ENCODE measurements around the gene DRC3. TPM values are rescaled to one million over a fixed set of nuclear protein-coding genes. Genes with fewer than 3 reads are reported as not detected.

Gene DRC3
- total and polyA plus RNA-seq, 2 donors (not counting 3 experiments of a cell fraction or from before 2014, with no cell fraction given), result 1.6 to 2.9 TPM

DNA sequence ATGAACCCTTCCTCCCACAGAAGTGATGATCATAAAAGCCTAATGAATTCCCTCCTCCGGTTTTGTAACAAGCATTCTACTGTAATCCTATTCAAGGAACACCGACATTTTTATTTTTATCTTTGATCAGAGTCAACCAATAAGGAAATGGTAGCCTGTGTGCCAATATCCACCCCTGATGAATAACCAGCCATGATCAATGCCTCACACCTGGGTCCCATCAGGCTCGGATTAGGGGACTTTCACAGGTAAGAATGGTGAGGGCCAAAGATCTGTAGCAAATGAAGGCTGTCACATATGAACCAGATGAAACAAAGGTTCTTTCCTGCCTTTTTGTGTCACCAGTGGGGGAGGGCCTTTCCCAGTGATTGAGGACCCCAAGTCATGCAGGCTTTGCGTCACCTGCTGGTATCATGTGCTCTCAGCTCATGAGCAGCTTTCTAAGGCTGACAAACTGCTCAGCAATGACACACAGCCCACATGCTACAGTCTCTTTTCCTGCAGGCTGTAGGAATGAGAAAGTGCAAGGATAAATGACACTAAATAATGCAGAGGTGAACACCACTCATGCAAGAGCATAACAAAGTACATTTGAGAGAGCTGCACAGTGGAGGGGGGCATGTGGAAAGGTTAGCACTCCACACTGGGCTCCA is 35.3 kb upstream of the DRC3 start:
- Histone ChIP-seq H3K36me3 (ENCODE audit: control insufficient read depth in 2 of 2, extremely low read depth in 1 of 2, insufficient read depth in 2 of 2, low read length in 2 of 2) (no peaks in the 10 kb centered on the region), H3K27ac (ENCODE audit: insufficient read depth, low read depth, low read length) (no peak overlapping the region), H4K20me1 (replicated peaks; ENCODE audit: control insufficient read depth, extremely low read depth, insufficient read depth, low read length) (no peaks in the 10 kb centered on the region), H2AFZ (ENCODE audit: low read depth, low read length) (no peak overlapping the region), H3K27me3 (ENCODE audit: control insufficient read depth in 2 of 2, insufficient read depth in 2 of 2, low read length in 2 of 2) (no peaks in the 10 kb centered on the region), H3K9me1 (replicated peaks; ENCODE audit: control insufficient read depth, extremely low read depth, insufficient read depth, low read length) (no peaks in the 10 kb centered on the region), H3K4me1 (ENCODE audit: control insufficient read depth, extremely low read depth, insufficient read depth, low read length) (peaks cover 22% of the 10 kb centered on the region), H3K9me3 (replicated peaks; ENCODE audit: control insufficient read depth, insufficient read depth, low read length) (no peaks in the 10 kb centered on the region), H3K79me2 (ENCODE audit: control insufficient read depth, insufficient read depth, low read length) (peaks cover 8% of the 10 kb centered on the region), H3K4me2 (ENCODE audit: insufficient read depth, low read length) (no peak overlapping the region), H3K4me3 (replicated peaks in 1 of 3; ENCODE audit: insufficient read depth in 1 of 3, low read depth in 1 of 3, low read length in 3 of 3) (no peak overlapping the region), H3K9ac (replicated peaks; ENCODE audit: extremely low read depth, insufficient read depth, low read length) (no peak overlapping the region)
- intact Hi-C loops (cut with micrococcal nuclease) (no loop called here), dilution Hi-C loops (cut with MboI; ENCODE audit: extremely low pct_ligation_motif_present, low sequenced_read_pairs) (no loop called here)
- FAIRE-seq (no peak), DNase-seq (ENCODE audit: low read depth, low spot score) (no peak)
- BruUV-seq (replicated peaks), result no TSS peak
- ChIA-PET CTCF (no interaction called here), POLR2A (no interaction called here)
- TF ChIP-seq FOS (IDR thresholded peaks at IDR 0.05; ENCODE audit: borderline replicate concordance, insufficient read depth, low read length), result no peak
- TF ChIP-seq POLR2AphosphoS5 (IDR thresholded peaks at IDR 0.05; ENCODE audit: insufficient read depth, low read depth, low read length), result no peak
- TF ChIP-seq EZH2 (IDR thresholded peaks at IDR 0.05; ENCODE audit: borderline replicate concordance, low read depth, low read length, severe bottlenecking), result no peak
- TF ChIP-seq, protein P1, sequence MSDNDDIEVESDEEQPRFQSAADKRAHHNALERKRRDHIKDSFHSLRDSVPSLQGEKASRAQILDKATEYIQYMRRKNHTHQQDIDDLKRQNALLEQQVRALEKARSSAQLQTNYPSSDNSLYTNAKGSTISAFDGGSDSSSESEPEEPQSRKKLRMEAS (IDR thresholded peaks at IDR 0.05; ENCODE audit: insufficient read depth, insufficient read length), result no peak
- no peak for TF ChIP-seq CTCF (IDR thresholded peaks at IDR 0.05; ENCODE audit: extremely low read depth in 1 of 2, insufficient read depth in 1 of 2, low read depth in 1 of 2, low read length in 2 of 2)
